ENCODE results near the gene METTL9.
"Not testable (repeated sequence)": the region's sequence is repeated elsewhere in the genome, so short reads cannot be mapped to it uniquely, and the experiment has no call there.

METTL9 gene

GRCh38 chr16:21576323-21576722 lies 23.1 kb upstream of the METTL9 start:
- not testable (repeated sequence) for DNase-seq

GRCh38 chr16:21577487-21577886 lies 21.9 kb upstream of the METTL9 start:
- DNase-seq: not testable (repeated sequence)

GRCh38 chr16:21578311-21578710 lies 21.1 kb upstream of the METTL9 start:
- DNase-seq: not testable (repeated sequence)

- DNase-seq: not testable (repeated sequence)
These were observed 19.2 kb upstream of the METTL9 start for GRCh38 chr16:21580131-21580530.

GRCh38 chr16:21580807-21581206 lies 18.6 kb upstream of the METTL9 start:
- no peak for DNase-seq

GRCh38 chr16:21584817-21585216 lies 14.6 kb upstream of the METTL9 start:
- DNase-seq: no peak

- not testable (repeated sequence) for DNase-seq
These were observed 10.8 kb upstream of the METTL9 start for GRCh38 chr16:21588593-21588992.

- DNase-seq: no peak
These were observed 9.8 kb upstream of the METTL9 start for GRCh38 chr16:21589551-21589950.

- DNase-seq: peak; percentile 53 to 90 (median 89)
These were observed 9.1 kb upstream of the METTL9 start for GRCh38 chr16:21590287-21590686.

- peak; percentile 38 to 65 (median 60) for DNase-seq
These were observed 8.6 kb upstream of the METTL9 start for GRCh38 chr16:21590796-21591195.

GRCh38 chr16:21592191-21592590 lies 7.2 kb upstream of the METTL9 start:
- DNase-seq: no peak

- DNase-seq: no peak
These were observed 5.7 kb upstream of the METTL9 start for GRCh38 chr16:21593530-21594289.

GRCh38 chr16:21597561-21598030 lies 1.8 kb upstream of the METTL9 start:
- DNase-seq: no peak

- DNase-seq: peak in 2 of 3 donors; percentile 30 to 48
These were observed 1.2 kb upstream of the METTL9 start for GRCh38 chr16:21598206-21598605.

GRCh38 chr16:21598701-21599121 lies 666 bp upstream of the METTL9 start:
- peak in 1 of 3 donors; percentile 26 for DNase-seq

GRCh38 chr16:21600031-21600773 lies 825 bp downstream of the METTL9 start:
- DNase-seq: peak; percentile 52 to 58 (median 52)

- DNase-seq: no peak
These were observed 3.4 kb downstream of the METTL9 start for GRCh38 chr16:21602785-21603184.

- peak; percentile 33 to 50 (median 46) for DNase-seq
These were observed 4.6 kb downstream of the METTL9 start for GRCh38 chr16:21603928-21604327.

- DNase-seq: not testable (repeated sequence)
These were observed 6.5 kb downstream of the METTL9 start for GRCh38 chr16:21605848-21606247.

- peak; percentile 75 to 90 (median 89) for DNase-seq
These were observed 9.4 kb downstream of the METTL9 start for GRCh38 chr16:21608639-21609328.

- DNase-seq: peak in 1 of 3 donors; percentile 48
These were observed 10.7 kb downstream of the METTL9 start for GRCh38 chr16:21610006-21610544.

- DNase-seq: no peak
These were observed 11.4 kb downstream of the METTL9 start for GRCh38 chr16:21610766-21611165.

GRCh38 chr16:21611198-21611555 lies 11.8 kb downstream of the METTL9 start:
- DNase-seq: peak; percentile 66 to 92 (median 89)
